H1 (cell line): ENCODE data around the gene STK40.

ENCODE experiments used
- EP300 ChIP-seq, 2 experiments: IDR thresholded peaks; 1 replicate in 1 of 2; 2 replicates in 1 of 2; pipeline ENCODE4 v1.6.1; 2011 to 2012; ENCODE audit warnings: low read depth in 2 of 2, low read length in 2 of 2, mild to moderate bottlenecking in 2 of 2, borderline replicate concordance in 1 of 2, inconsistent platforms in 1 of 2, moderate library complexity in 1 of 2
- GABPA ChIP-seq: IDR thresholded peaks from 2 replicates; pipeline ENCODE4 v1.6.1; 2011; ENCODE audit warnings: mild to moderate bottlenecking, low read length, moderate library complexity, borderline replicate concordance; ENCODE audit not compliant: insufficient read depth
- PHF8 ChIP-seq: fragments of 200-600 bp; sonication (generic); conservative IDR thresholded peaks from 2 replicates; pipeline ENCODE4 v1.7.1; 2012; ENCODE audit warnings: low read depth, mild to moderate bottlenecking, inconsistent platforms, low read length, moderate library complexity
- TAF1 ChIP-seq: IDR thresholded peaks from 2 replicates; pipeline ENCODE4 v1.6.1; 2011; ENCODE audit warnings: mild to moderate bottlenecking, low read depth, low read length

GRCh38 chr1:36400825-36401601 lies 15.3 kb upstream of the STK40 start:
- TF ChIP-seq TAF1: peak; percentile 85; the same call in 1 of the 2 replicates
- 0 out of 3 replicates have a peak, but pooled peaks of 1 of the 2 experiments have one; percentile 53 for TF ChIP-seq EP300 (IDR thresholded peaks at IDR 0.05; ENCODE audit: borderline replicate concordance in 1 of 2, low read depth in 2 of 2, low read length in 2 of 2)
- TF ChIP-seq GABPA: peak; percentile 93
- peak; percentile 62 for TF ChIP-seq PHF8
